ENCODE data around the gene CYP27B1. TPM values are rescaled to one million over a fixed set of nuclear protein-coding genes. Genes with fewer than 3 reads are reported as not detected.

Gene CYP27B1
- total and polyA plus RNA-seq, 3 donors from 2014 or later: 2.2 to 30.2 (median 3.9) TPM

- H3K27ac ChIP-seq: no peak overlapping the region
- H3K4me1 ChIP-seq: peaks cover 15% of the 10 kb centered on the region
- H3K4me3 ChIP-seq: no peak overlapping the region
- no peaks in the 10 kb centered on the region for H3K36me3 ChIP-seq (ENCODE audit: low read depth, missing control alignments)
- intact Hi-C loops (cut with DNase I; ENCODE audit: low total_unique reads): no loop called here
- no peaks in the 10 kb centered on the region for H3K27me3 ChIP-seq
- no peak for TF ChIP-seq POLR2A (IDR thresholded peaks at IDR 0.05)
- no peak for TF ChIP-seq CTCF (IDR thresholded peaks at IDR 0.05)
- H3K9me3 ChIP-seq: no peaks in the 10 kb centered on the region
- no peak for DNase-seq
- 25 to 29% methylated on average over 7 of the region's 7 CpGs for WGBS, 2 donors
Observed at GRCh38 chr12:57739387-57739786, 27.5 kb downstream of the CYP27B1 start.

- Histone ChIP-seq H3K36me3 (ENCODE audit: low read depth, missing control alignments) (no peaks in the 10 kb centered on the region), H3K4me1 (peaks cover 15% of the 10 kb centered on the region), H3K27me3 (no peaks in the 10 kb centered on the region), H3K4me3 (peak within 1 kb of the TSS; percentile 15 to 47), H3K27ac (no peak within 1 kb of the TSS), H3K9me3 (no peaks in the 10 kb centered on the region)
- TF ChIP-seq POLR2A (IDR thresholded peaks at IDR 0.05) (no peak), CTCF (IDR thresholded peaks at IDR 0.05) (no peak)
- 7 to 14% methylated on average over 32 to 34 of the region's 36 CpGs for WGBS, 2 donors
- intact Hi-C loops (cut with DNase I; ENCODE audit: low total_unique reads): no loop called here
- DNase-seq: peak; percentile 37
Observed at GRCh38 chr12:57738661-57739237, 28.1 kb downstream of the CYP27B1 start, which contains the start of gene AGAP2. Gene AGAP2 (minus strand): TSS chr12:57738742. CDS start chr12:57738246, 496 bp downstream.

- Histone ChIP-seq H3K27me3 (no peaks in the 10 kb centered on the region), H3K36me3 (ENCODE audit: low read depth, missing control alignments) (no peaks in the 10 kb centered on the region), H3K27ac (no peak overlapping the region), H3K9me3 (no peaks in the 10 kb centered on the region), H3K4me1 (peaks cover 15% of the 10 kb centered on the region), H3K4me3 (peak overlapping the region; percentile 15 to 47)
- WGBS, 2 donors: 2 to 30% methylated on average over 7 to 92 of the region's 110 CpGs
- intact Hi-C loops (cut with DNase I; ENCODE audit: low total_unique reads): no loop called here
- TF ChIP-seq CTCF (IDR thresholded peaks at IDR 0.05) (peak in 1 of 3 experiments; percentile 22), POLR2A (IDR thresholded peaks at IDR 0.05) (no peak)
- no peak for DNase-seq
Observed at GRCh38 chr12:57737467-57738460, 29.1 kb downstream of the CYP27B1 start.

GRCh38 chr12:57736741-57737466 is 30.0 kb downstream of the CYP27B1 start:
- Histone ChIP-seq H3K36me3 (ENCODE audit: low read depth, missing control alignments) (no peaks in the 10 kb centered on the region), H3K27ac (no peak overlapping the region), H3K4me3 (peak overlapping the region; percentile 15 to 47), H3K4me1 (peaks cover 15% of the 10 kb centered on the region), H3K9me3 (no peaks in the 10 kb centered on the region), H3K27me3 (no peaks in the 10 kb centered on the region)
- DNase-seq: no peak
- intact Hi-C loops (cut with DNase I; ENCODE audit: low total_unique reads): no loop called here
- TF ChIP-seq CTCF (IDR thresholded peaks at IDR 0.05) (no peak), POLR2A (IDR thresholded peaks at IDR 0.05) (no peak)
- 0 to 20% methylated on average over 3 to 31 of the region's 31 CpGs for WGBS, 2 donors
